GM21515 (cell line): ENCODE measurements around the gene RAPSN.

Experiments used
- ATAC-seq: cut with Tn5 transposase; IDR thresholded peaks from one replicate; pipeline ENCODE4 v1.9.1; 2021; ENCODE audit not compliant: unreplicated experiment

RAPSN gene

GRCh38 chr11:47448566-47449427 lies at the start of gene RAPSN:
Gene RAPSN, minus strand, starts transcription at chr11:47449136. Its CDS starts 172 bp downstream, at chr11:47448964.
- ATAC-seq = no peak

DNA sequence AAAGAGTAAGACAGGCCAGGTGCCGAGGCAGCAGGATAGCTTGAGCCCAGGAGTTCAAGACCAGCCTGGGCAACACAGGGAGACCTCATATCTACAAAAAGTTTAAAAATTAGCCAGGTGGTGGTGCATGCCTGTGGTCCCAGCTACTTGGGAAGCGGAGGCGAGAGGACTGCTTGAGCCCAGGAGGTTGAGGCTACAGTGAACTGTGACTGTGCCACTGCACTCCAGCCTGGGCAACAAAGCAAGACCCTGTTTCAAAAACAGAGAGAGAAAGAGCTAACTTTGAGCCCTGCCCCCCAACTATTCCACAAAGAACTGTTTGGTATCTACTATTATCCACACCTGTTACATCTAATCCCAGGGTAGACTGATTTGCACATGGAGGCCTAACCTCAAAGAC lies 49.2 kb upstream of the RAPSN start:
- ATAC-seq = no peak

- no peak for ATAC-seq
These were observed 47.9 kb upstream of the RAPSN start for GRCh38 chr11:47496808-47497207.

DNA sequence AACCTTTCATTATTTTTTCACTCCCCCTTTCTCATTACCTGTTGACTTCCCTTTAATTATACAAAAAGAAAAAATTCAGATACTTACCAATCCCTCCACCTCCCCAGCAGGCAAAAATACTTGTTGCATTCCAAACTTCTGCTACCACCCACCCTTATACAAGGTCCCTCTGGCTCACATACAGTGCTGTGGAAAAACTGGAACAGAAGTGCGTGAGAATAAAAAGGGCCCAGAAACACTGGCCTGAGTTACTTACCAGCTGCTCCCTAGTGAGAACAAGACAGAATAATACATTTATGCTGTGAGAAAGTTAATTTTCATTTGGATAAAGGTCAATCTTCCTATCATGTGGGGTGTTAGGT lies 46.9 kb upstream of the RAPSN start:
- no peak for ATAC-seq

DNA sequence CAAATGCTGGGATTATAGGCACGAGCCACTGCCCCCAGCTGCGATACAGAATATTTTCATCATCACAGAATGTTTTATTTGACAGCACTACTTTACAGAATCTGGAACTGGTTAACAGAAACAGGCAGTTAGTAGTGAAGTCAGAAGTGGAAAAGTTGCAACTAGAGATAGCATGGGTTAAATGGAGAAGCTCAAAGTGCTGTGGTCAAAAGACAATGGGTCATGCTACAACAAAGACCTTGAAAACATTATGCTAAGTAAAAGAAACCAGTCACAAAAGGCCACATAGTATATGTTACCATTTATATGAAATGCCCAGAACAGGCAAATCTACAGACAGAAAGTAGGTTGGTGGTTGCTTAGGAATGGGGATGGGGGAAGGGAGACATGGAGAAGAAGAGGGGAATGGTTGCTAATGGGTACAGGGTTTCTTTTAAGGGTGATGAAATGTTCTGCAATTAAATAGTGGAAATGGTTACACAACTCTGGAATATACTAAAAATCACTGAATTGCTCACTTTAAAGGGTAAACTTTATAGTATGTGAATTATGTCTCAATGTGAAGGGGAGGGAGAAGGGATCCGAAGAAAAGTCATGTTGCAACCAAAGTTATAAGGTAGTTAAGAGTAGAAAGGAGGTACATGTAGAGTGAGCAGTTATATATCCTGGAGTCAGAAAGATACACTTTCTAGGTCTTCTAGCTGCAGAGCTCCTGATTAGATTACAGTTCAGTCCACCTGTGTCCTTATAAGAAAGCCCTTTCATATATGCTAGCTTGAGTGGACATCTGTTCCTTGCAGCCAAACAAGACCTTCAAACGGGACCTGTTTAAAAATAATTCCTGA lies 46.3 kb upstream of the RAPSN start:
- ATAC-seq = no peak

- no peak for ATAC-seq
These were observed 40.4 kb upstream of the RAPSN start for GRCh38 chr11:47489395-47489755.

DNA sequence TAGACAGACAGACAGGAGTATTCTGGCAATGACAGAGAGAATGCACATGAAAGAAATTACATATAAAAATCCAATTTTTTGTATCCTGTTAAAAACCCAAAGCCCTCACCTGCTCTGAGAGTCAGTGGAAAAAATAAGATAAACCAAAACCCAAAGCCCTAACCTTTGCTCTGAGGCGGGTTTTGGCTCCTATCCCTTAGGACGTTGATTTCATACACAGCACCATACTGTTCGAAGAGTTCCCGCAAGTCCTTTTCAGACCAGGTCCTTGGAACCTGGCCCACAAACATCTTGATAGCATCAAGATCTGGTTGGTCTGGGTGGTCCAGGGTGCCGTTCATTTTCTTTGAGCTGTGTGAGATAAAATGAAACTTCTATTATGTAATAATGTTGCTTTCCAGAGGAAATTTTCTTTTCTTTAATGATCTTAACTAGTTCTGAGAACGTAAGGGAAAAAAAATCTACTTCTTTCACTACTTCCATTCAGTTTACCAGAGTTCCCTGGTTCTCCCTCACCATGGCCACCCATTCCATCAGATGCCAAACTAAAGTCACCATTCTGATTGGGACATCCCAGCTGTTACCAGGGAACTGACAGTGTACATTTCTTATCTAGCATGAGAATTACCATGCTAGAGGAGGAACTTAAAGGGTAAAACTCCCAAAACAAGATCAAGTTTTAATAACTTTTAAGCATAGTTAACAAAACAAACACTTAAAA lies 39.9 kb upstream of the RAPSN start:
- ATAC-seq = no peak

- no peak for ATAC-seq
These were observed 39.2 kb upstream of the RAPSN start for GRCh38 chr11:47488111-47488510.

GRCh38 chr11:47487421-47487820 lies 38.5 kb upstream of the RAPSN start:
- ATAC-seq = no peak

- ATAC-seq = no peak
These were observed 36.2 kb upstream of the RAPSN start for GRCh38 chr11:47485107-47485506.

DNA sequence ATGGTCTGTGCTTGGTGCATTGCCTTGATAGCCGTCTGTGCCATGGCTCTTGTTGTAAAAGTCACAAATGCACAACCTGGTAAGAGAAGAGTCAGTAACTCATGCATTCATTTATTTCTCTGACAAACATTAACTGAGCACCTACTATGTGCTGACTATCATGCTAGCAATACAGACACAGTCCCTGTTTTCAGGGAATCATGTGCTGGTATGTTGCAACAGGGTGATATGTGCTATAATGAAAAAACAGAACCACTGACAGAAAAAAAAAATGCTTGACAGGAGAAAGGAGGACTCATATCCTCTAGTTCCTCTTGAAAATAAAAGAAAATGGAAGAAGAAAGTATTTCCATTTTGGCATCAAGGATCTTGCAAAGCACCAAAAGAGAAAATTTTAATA lies 34.5 kb upstream of the RAPSN start:
- ATAC-seq = no peak

DNA sequence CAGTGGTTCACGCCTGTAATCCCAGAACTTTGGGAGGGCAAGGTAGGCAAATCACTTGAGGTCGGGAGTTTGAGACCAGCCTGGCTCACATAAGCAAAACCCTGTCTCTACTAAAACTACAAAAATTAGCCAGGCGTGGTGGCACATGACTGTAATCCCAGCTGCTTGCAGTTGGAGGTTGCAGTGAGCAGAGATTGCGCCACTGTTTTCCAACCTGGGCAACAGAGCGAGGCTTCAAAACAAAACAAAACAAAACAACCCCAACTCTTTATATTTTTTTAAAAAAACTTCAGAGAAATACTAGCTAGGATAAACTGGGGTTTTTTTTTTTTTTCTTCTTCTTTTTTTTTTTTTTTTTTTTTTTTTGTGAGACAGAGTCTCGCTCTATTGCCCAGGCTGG lies 31.8 kb upstream of the RAPSN start:
- no peak for ATAC-seq

- ATAC-seq = no peak
These were observed 29.9 kb upstream of the RAPSN start for GRCh38 chr11:47478651-47479329.

DNA sequence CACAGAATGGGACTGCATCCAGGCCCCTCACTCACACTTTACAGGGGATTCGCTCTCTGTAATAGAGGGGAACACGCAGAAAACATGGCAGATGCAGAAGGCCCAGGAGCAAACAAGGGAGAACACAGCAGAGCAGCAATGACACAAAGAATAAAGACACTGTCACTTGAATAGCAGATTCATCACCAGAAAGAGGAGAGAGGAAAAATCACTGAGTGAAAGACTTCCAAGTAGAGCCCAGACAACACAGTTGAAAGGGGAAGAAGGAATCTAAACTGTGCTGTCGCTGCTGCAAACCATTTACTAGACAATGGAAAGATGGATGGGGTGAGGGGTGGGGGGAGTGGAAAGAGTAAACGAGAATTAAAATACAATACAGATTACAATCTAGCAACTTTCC lies 28.8 kb upstream of the RAPSN start:
- no peak for ATAC-seq

DNA sequence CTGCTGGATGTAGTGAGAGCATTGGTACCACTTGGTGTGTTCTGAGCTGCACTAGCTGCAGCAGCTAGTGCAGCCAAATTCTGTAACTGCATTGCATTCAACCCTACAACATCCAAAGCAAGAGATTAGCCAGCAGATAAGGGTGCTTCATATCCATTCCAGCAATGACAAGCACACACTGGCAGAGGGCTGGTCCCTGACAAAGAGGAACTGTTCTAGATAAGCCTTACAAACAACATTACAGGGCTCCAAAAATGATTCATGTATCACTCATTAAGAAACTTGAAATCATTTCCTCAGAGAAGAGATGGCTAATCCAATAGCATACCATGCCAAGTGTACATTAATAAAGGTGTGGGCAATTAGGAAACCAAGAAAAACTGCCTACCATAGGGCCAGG lies 28.4 kb upstream of the RAPSN start:
- no peak for ATAC-seq

DNA sequence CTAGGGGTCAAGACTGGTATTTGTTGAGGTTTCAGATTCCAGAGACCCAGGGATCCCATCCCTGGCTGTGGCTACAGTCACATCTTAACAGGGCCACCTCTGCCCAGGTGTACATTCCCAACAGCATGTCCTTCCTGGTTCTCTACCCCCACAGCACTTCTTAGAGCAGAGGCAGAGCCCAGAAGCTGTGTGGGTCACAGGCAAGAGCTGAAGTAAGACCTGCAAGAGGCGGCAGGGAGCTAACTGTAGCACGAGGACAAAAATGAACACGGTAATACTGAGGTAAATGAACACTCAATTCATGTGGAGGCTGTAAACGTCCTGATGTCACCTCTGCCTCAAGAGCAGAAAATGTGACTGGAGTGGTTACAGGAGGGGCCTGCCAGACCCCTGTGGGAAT lies 21.7 kb upstream of the RAPSN start:
- ATAC-seq = no peak

- ATAC-seq = no peak
These were observed 20.6 kb upstream of the RAPSN start for GRCh38 chr11:47469361-47470179.

GRCh38 chr11:47468598-47469214 lies 19.8 kb upstream of the RAPSN start:
- no peak for ATAC-seq

DNA sequence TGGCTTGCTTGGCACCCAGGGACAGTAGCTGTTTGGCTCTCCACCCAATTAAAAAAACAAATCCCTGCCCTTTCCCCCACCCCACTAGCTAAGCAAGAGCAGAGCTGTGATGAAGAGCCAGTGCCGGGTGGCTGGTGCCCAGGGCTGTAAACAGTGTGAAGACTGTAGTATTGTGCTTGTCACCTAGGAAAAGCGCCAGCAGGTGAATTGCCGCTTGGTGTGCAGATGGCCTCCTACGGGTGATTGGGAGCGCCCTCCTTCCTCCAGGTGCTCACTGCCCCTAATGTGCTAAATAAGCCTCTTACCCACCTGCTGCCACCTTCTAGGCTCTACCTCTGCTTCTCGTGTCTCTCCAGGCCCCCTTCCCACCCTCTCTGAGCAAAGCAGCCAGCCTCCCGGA lies 18.4 kb upstream of the RAPSN start:
- ATAC-seq = no peak
